HUES48 (cell line): ENCODE results near the gene LPIN3.

Experiments used
- H3K27ac ChIP-seq: one replicate; pipeline ENCODE4 v1.7.0; 2013; ENCODE audit warnings: low read depth, low read length, inconsistent platforms
- H3K27me3 ChIP-seq: 2 replicates; pipeline ENCODE4 v1.6.1; 2013; ENCODE audit warnings: mild to moderate bottlenecking, low read length; ENCODE audit not compliant: control insufficient read depth, insufficient read depth
- H3K36me3 ChIP-seq: 2 replicates; pipeline ENCODE4 v1.6.1; 2013; ENCODE audit warnings: low read length; ENCODE audit not compliant: control insufficient read depth, insufficient read depth
- H3K4me1 ChIP-seq: 2 replicates; pipeline ENCODE4 v1.6.1; 2013; ENCODE audit warnings: mild to moderate bottlenecking, low read length; ENCODE audit not compliant: control insufficient read depth, insufficient read depth
- H3K4me3 ChIP-seq: 2 replicates; pipeline ENCODE4 v1.5.1; 2013; ENCODE audit warnings: mild to moderate bottlenecking, low read depth, low read length
- H3K9ac ChIP-seq: 2 replicates; pipeline ENCODE4 v1.6.1; 2013; ENCODE audit warnings: mild to moderate bottlenecking, low read depth, low read length, moderate library complexity
- H3K9me3 ChIP-seq: 2 replicates; pipeline ENCODE4 v1.6.1; 2013; ENCODE audit warnings: low read length; ENCODE audit not compliant: control insufficient read depth, insufficient read depth

Gene LPIN3

GRCh38 chr20:41367956-41368355, 27.3 kb downstream of the LPIN3 start:
- H3K9me3 ChIP-seq: peaks cover 6% of the 10 kb centered on the region; the same call in 1 of the 2 replicates
- H3K36me3 ChIP-seq: no peaks in the 10 kb centered on the region
- no peak overlapping the region for H3K9ac ChIP-seq
- H3K27ac ChIP-seq: no peak overlapping the region
- H3K4me1 ChIP-seq: no peaks in the 10 kb centered on the region
- no peak overlapping the region for H3K4me3 ChIP-seq
- H3K27me3 ChIP-seq: peaks cover 49% of the 10 kb centered on the region

- H3K9ac ChIP-seq: no peak overlapping the region
- peaks cover 41% of the 10 kb centered on the region for H3K27me3 ChIP-seq
- H3K27ac ChIP-seq: no peak overlapping the region
- H3K4me3 ChIP-seq: no peak overlapping the region
- no peaks in the 10 kb centered on the region for H3K4me1 ChIP-seq
- H3K36me3 ChIP-seq: no peaks in the 10 kb centered on the region
- peaks cover 6% of the 10 kb centered on the region; the same call in 1 of the 2 replicates for H3K9me3 ChIP-seq
These were observed 29.1 kb downstream of the LPIN3 start for GRCh38 chr20:41369673-41370072.

GRCh38 chr20:41370176-41370575, 29.6 kb downstream of the LPIN3 start:
- Histone ChIP-seq H3K9me3 (peaks cover 6% of the 10 kb centered on the region; the same call in 1 of the 2 replicates), H3K27ac (no peak overlapping the region), H3K27me3 (peaks cover 36% of the 10 kb centered on the region), H3K9ac (no peak overlapping the region), H3K36me3 (no peaks in the 10 kb centered on the region), H3K4me1 (no peaks in the 10 kb centered on the region), H3K4me3 (no peak overlapping the region)

- no peak overlapping the region for H3K9ac ChIP-seq
- no peaks in the 10 kb centered on the region for H3K4me1 ChIP-seq
- peaks cover 25% of the 10 kb centered on the region for H3K27me3 ChIP-seq
- peaks cover 6% of the 10 kb centered on the region; the same call in 1 of the 2 replicates for H3K9me3 ChIP-seq
- H3K36me3 ChIP-seq: no peaks in the 10 kb centered on the region
- H3K4me3 ChIP-seq: no peak overlapping the region
- no peak overlapping the region for H3K27ac ChIP-seq
These were observed 30.8 kb downstream of the LPIN3 start for GRCh38 chr20:41371371-41371770.

GRCh38 chr20:41373251-41373783, 32.7 kb downstream of the LPIN3 start:
- Histone ChIP-seq H3K36me3 (no peaks in the 10 kb centered on the region), H3K27me3 (peaks cover 10% of the 10 kb centered on the region), H3K9ac (no peak overlapping the region), H3K27ac (no peak overlapping the region), H3K4me1 (no peaks in the 10 kb centered on the region), H3K9me3 (peaks cover 6% of the 10 kb centered on the region; the same call in 1 of the 2 replicates), H3K4me3 (no peak overlapping the region)

GRCh38 chr20:41373931-41374920, 33.6 kb downstream of the LPIN3 start:
- Histone ChIP-seq H3K4me3 (no peak overlapping the region), H3K36me3 (no peaks in the 10 kb centered on the region), H3K27me3 (peaks cover 6% of the 10 kb centered on the region), H3K4me1 (no peaks in the 10 kb centered on the region), H3K9me3 (peaks cover 6% of the 10 kb centered on the region; the same call in 1 of the 2 replicates), H3K27ac (no peak overlapping the region), H3K9ac (no peak overlapping the region)

- no peak overlapping the region for H3K4me3 ChIP-seq
- peaks cover 6% of the 10 kb centered on the region; the same call in 1 of the 2 replicates for H3K9me3 ChIP-seq
- H3K4me1 ChIP-seq: no peaks in the 10 kb centered on the region; the same call in 1 of the 2 replicates
- H3K36me3 ChIP-seq: no peaks in the 10 kb centered on the region
- no peak overlapping the region for H3K9ac ChIP-seq
- H3K27me3 ChIP-seq: no peaks in the 10 kb centered on the region
- H3K27ac ChIP-seq: no peak overlapping the region
These were observed 35.2 kb downstream of the LPIN3 start for GRCh38 chr20:41375846-41376245.

- no peak overlapping the region for H3K27ac ChIP-seq
- no peaks in the 10 kb centered on the region for H3K36me3 ChIP-seq
- peaks cover 4% of the 10 kb centered on the region; the same call in 1 of the 2 replicates for H3K9me3 ChIP-seq
- H3K4me3 ChIP-seq: no peak overlapping the region
- H3K9ac ChIP-seq: no peak overlapping the region
- H3K4me1 ChIP-seq: no peaks in the 10 kb centered on the region; the same call in 1 of the 2 replicates
- no peaks in the 10 kb centered on the region for H3K27me3 ChIP-seq
These were observed 35.7 kb downstream of the LPIN3 start for GRCh38 chr20:41376349-41376748.

- Histone ChIP-seq H3K36me3 (no peaks in the 10 kb centered on the region), H3K27ac (no peak overlapping the region), H3K27me3 (no peaks in the 10 kb centered on the region), H3K4me1 (no peaks in the 10 kb centered on the region; the same call in 1 of the 2 replicates), H3K4me3 (no peak overlapping the region), H3K9ac (no peak overlapping the region), H3K9me3 (0 out of 2 replicates have a peak, but pooled peaks cover under 1% of the 10 kb centered on the region)
These were observed 36.7 kb downstream of the LPIN3 start for GRCh38 chr20:41377275-41377674.

- Histone ChIP-seq H3K27me3 (no peaks in the 10 kb centered on the region), H3K9ac (no peak overlapping the region), H3K36me3 (no peaks in the 10 kb centered on the region), H3K4me3 (no peak overlapping the region), H3K4me1 (no peaks in the 10 kb centered on the region; the same call in 1 of the 2 replicates), H3K9me3 (no peaks in the 10 kb centered on the region), H3K27ac (no peak overlapping the region)
These were observed 38.9 kb downstream of the LPIN3 start for GRCh38 chr20:41379551-41379950.
